ENCODE results near the gene KDM8.

KDM8 gene

GRCh38 chr16:27161398-27161797, 41.9 kb upstream of the KDM8 start:
- Histone ChIP-seq H3K27ac (ENCODE audit: extremely low read depth, low read depth, low read length) (no peak overlapping the region), H3K4me3 (ENCODE audit: low read depth, low read length) (no peak overlapping the region), H3K36me3 (ENCODE audit: control insufficient read depth in 2 of 2, insufficient read depth in 1 of 2, low read length in 2 of 2) (no peaks in the 10 kb centered on the region), H3K4me1 (ENCODE audit: control insufficient read depth, insufficient read depth, low read length) (no peaks in the 10 kb centered on the region), H3K9me3 (ENCODE audit: control insufficient read depth, insufficient read depth, low read depth, low read length) (no peaks in the 10 kb centered on the region)
- TF ChIP-seq ZNF473 (tag by site-specific recombination; IDR thresholded peaks at IDR 0.05) (no peak), ZNF223 (tag by site-specific recombination; IDR thresholded peaks at IDR 0.05) (no peak), ZBTB11 (tag by site-specific recombination; conservative IDR thresholded peaks at IDR 0.05; ENCODE audit: low read depth) (no peak), KLF10 (tag by site-specific recombination; IDR thresholded peaks at IDR 0.05) (no peak), ZNF202 (tag by site-specific recombination; IDR thresholded peaks at IDR 0.05; ENCODE audit: borderline replicate concordance) (no peak)
- ChIA-PET POLR2A (no interaction called here), CTCF (interaction anchor here (0.7 to 1.0 kb wide), 2 partner anchors 18 to 1392 kb away, joined by 3 to 4 read pairs; no protein-coding TSS in a partner anchor)

GRCh38 chr16:27164352-27164751, 39.0 kb upstream of the KDM8 start:
- H3K36me3 ChIP-seq (ENCODE audit: control insufficient read depth in 2 of 2, insufficient read depth in 1 of 2, low read length in 2 of 2), result no peaks in the 10 kb centered on the region
- POLR2A ChIA-PET, result no interaction called here
- CTCF ChIA-PET, result interaction anchor here (4.1 to 4.9 kb wide), 2 partner anchors 9 to 15 kb away, joined by 29 to 31 read pairs; no protein-coding TSS in a partner anchor
- no peaks in the 10 kb centered on the region for H3K9me3 ChIP-seq (ENCODE audit: control insufficient read depth, insufficient read depth, low read depth, low read length)
- no peaks in the 10 kb centered on the region for H3K4me1 ChIP-seq (ENCODE audit: control insufficient read depth, insufficient read depth, low read length)
- H3K27ac ChIP-seq (ENCODE audit: extremely low read depth, low read depth, low read length), result no peak overlapping the region
- TF ChIP-seq ZNF16 (tag by site-specific recombination; IDR thresholded peaks at IDR 0.05; ENCODE audit: low read depth) (no peak), ZNF239 (tag by site-specific recombination; IDR thresholded peaks at IDR 0.05) (no peak), HIC1 (tag by site-specific recombination; IDR thresholded peaks at IDR 0.05) (no peak), ZNF529 (tag by site-specific recombination; IDR thresholded peaks at IDR 0.05; ENCODE audit: insufficient replicate concordance) (no peak), ZBTB21 (tag by site-specific recombination; IDR thresholded peaks at IDR 0.05) (no peak), ZNF785 (tag by site-specific recombination; IDR thresholded peaks at IDR 0.05) (no peak), ZNF561 (tag by site-specific recombination; IDR thresholded peaks at IDR 0.05; ENCODE audit: borderline replicate concordance) (no peak), KLF10 (tag by site-specific recombination; IDR thresholded peaks at IDR 0.05) (no peak), ZNF133 (tag by site-specific recombination; IDR thresholded peaks at IDR 0.05) (no peak), ZNF792 (tag by site-specific recombination; IDR thresholded peaks at IDR 0.05) (no peak), ZNF670 (tag by site-specific recombination; IDR thresholded peaks at IDR 0.05; ENCODE audit: low read depth) (no peak), ZNF18 (tag by site-specific recombination; IDR thresholded peaks at IDR 0.05) (no peak), HOXC10 (CRISPR knock-in tag; IDR thresholded peaks at IDR 0.05) (no peak), GFI1B (tag by site-specific recombination; IDR thresholded peaks at IDR 0.05) (no peak), ZNF169 (tag by site-specific recombination; IDR thresholded peaks at IDR 0.05) (no peak), KLF9 (tag by site-specific recombination; IDR thresholded peaks at IDR 0.05; ENCODE audit: low read depth) (no peak), ZNF10 (tag by site-specific recombination; IDR thresholded peaks at IDR 0.05) (no peak)
- no peak overlapping the region for H3K4me3 ChIP-seq (ENCODE audit: low read depth, low read length)
